HUES6 (cell line): ENCODE results near the gene TNS3.

Source experiments
- H3K27ac ChIP-seq: 2 replicates; pipeline ENCODE4 v1.7.0; 2013; ENCODE audit warnings: low read depth, mild to moderate bottlenecking, low read length, inconsistent platforms
- H3K27me3 ChIP-seq: 2 replicates; pipeline ENCODE4 v1.6.1; 2013; ENCODE audit warnings: low read length; ENCODE audit not compliant: control insufficient read depth, insufficient read depth
- H3K36me3 ChIP-seq: 2 replicates; pipeline ENCODE4 v1.6.1; 2013; ENCODE audit warnings: low read length; ENCODE audit not compliant: control insufficient read depth, insufficient read depth
- H3K4me1 ChIP-seq: 2 replicates; pipeline ENCODE4 v1.6.1; 2013; ENCODE audit warnings: low read length; ENCODE audit not compliant: control insufficient read depth, insufficient read depth
- H3K4me3 ChIP-seq: 2 replicates; pipeline ENCODE4 v1.5.1; 2013; ENCODE audit warnings: low read depth, low read length
- H3K9ac ChIP-seq: one replicate; pipeline ENCODE4 v1.6.1; 2013; ENCODE audit warnings: mild to moderate bottlenecking, low read length
- H3K9me3 ChIP-seq: 2 replicates; pipeline ENCODE4 v1.6.1; 2013; ENCODE audit warnings: low read depth, low read length; ENCODE audit not compliant: control insufficient read depth, insufficient read depth

The TNS3 gene

GRCh38 chr7:47500103-47500563, 81.8 kb downstream of the TNS3 start:
- Histone ChIP-seq H3K4me1 (peaks cover 52% of the 10 kb centered on the region), H3K27me3 (no peaks in the 10 kb centered on the region), H3K4me3 (no peak overlapping the region), H3K36me3 (no peaks in the 10 kb centered on the region), H3K9ac (no peak overlapping the region), H3K27ac (no peak overlapping the region), H3K9me3 (no peaks in the 10 kb centered on the region)

DNA sequence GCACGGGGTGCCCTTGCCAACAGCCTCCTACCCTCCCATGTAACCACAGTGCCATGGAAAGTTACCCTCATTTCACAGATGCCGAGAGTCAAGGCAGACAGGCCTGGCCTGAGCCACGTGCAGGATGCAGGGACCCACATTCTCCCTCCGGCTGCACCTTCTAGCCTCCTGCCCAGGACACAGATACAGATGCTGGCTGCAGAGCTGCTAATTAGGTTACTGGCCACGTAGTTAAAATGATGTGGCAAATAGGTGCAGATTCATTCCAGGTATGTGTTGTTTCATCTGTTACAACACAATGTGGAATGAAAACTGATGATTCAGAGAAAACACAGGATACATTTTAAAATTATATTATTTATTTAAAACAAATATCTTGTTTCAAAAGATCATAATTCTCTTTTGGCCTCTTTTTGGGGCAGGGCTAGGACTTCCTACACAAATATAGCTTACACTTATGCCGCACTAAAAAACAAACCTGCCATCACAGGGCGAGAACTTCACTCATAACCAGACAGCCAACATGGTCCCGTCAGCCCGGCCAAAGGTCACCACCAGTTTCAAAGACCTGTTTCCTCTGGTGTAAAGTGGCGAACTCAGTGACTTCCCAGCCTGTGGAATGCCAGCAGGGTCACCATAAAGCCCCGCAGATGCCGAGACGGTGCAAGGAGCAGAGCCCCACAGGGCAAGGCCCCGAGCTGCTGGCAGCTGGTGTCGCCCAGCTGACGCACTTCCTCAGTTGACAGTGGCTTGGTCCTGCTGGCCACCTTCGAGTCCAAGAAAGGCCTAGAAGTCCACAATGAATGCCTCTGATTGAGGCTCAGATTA, 83.5 kb downstream of the TNS3 start:
- no peak overlapping the region for H3K9ac ChIP-seq
- H3K4me1 ChIP-seq: peaks cover 59% of the 10 kb centered on the region
- H3K9me3 ChIP-seq: no peaks in the 10 kb centered on the region
- no peaks in the 10 kb centered on the region for H3K27me3 ChIP-seq
- no peak overlapping the region for H3K4me3 ChIP-seq
- H3K36me3 ChIP-seq: no peaks in the 10 kb centered on the region
- H3K27ac ChIP-seq: no peak overlapping the region

DNA sequence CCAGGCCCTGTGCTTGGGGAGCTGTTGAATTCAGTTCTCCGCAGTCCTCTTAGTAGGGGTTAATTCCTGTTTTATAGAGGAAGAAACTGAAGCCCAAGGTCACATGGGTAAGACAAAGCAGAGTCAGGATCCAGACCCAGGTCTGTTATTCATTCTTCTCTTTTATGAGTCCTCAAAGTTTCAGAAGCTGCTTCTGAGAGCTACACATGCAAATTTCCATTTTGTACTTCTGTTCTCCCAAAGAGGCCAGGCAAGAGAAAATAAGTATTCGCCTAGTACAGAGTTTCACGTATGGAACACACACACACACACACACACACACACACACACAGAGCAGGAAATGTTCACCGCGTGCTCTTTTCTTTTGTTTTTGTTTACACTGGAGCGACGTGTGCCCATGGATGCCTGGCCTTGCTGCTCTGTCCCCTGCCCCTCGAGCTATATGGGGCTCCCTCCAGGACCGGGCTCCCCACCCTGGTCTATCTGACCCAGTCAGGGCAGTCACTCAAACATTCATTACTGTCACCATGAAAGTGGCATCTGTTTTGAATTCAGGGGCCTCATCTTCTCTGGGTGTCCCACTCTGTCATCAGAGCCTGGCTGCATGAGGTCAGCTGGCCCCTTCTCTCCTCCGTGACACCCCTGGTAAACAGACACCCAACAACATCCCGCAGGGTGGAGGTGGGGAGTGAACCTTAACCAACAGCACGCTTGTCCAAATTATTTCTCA, 84.4 kb downstream of the TNS3 start:
- Histone ChIP-seq H3K9ac (no peak overlapping the region), H3K27me3 (no peaks in the 10 kb centered on the region), H3K36me3 (no peaks in the 10 kb centered on the region), H3K27ac (no peak overlapping the region), H3K4me3 (no peak overlapping the region), H3K4me1 (peaks cover 51% of the 10 kb centered on the region), H3K9me3 (no peaks in the 10 kb centered on the region)

- no peaks in the 10 kb centered on the region for H3K36me3 ChIP-seq
These were observed 85.2 kb downstream of the TNS3 start for GRCh38 chr7:47496666-47497065.

DNA sequence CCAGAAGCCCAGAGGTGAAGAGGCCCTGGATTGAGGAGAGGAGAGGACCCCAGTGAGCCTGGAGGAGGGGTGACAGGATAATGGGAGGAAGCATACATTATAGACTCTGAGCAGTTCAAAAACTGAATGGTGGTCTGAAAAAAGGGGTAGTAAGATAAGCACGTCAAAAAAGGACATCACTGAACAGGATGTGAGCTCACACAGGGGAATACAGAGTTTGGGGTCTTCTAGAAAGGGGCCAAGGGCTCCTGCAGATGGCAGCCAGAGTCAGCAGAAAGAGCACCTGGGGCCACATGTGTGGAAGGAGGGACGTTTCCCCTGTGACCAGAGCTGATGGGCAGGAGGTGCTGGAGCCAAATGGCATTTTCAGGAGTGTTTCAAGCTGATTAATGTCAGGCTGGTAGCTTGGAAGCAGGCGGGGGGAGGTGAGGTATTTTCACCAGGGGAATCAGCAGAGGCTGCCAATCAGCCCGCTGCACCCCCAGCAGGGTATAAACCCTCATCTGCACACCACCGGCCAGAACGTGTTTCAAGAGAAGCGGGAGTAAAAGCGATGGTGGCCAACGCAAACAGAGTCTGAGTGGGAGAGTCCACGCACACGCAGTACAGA, 85.8 kb downstream of the TNS3 start:
- H3K27ac ChIP-seq: no peak overlapping the region
- peaks cover 48% of the 10 kb centered on the region for H3K4me1 ChIP-seq
- no peaks in the 10 kb centered on the region for H3K36me3 ChIP-seq
- H3K9me3 ChIP-seq: no peaks in the 10 kb centered on the region
- H3K4me3 ChIP-seq: no peak overlapping the region
- no peak overlapping the region for H3K9ac ChIP-seq
- H3K27me3 ChIP-seq: no peaks in the 10 kb centered on the region

More at GRCh38 chr7:47496666-47497065, 85.2 kb downstream of the TNS3 start:
- Histone ChIP-seq H3K27me3 (no peaks in the 10 kb centered on the region), H3K4me1 (peaks cover 53% of the 10 kb centered on the region), H3K9me3 (no peaks in the 10 kb centered on the region), H3K27ac (no peak overlapping the region), H3K9ac (no peak overlapping the region), H3K4me3 (no peak overlapping the region)

GRCh38 chr7:47493976-47494911, 87.7 kb downstream of the TNS3 start:
- Histone ChIP-seq H3K36me3 (no peaks in the 10 kb centered on the region), H3K27ac (no peak overlapping the region), H3K4me1 (peaks cover 52% of the 10 kb centered on the region), H3K27me3 (no peaks in the 10 kb centered on the region), H3K9me3 (no peaks in the 10 kb centered on the region), H3K4me3 (no peak overlapping the region), H3K9ac (no peak overlapping the region)

DNA sequence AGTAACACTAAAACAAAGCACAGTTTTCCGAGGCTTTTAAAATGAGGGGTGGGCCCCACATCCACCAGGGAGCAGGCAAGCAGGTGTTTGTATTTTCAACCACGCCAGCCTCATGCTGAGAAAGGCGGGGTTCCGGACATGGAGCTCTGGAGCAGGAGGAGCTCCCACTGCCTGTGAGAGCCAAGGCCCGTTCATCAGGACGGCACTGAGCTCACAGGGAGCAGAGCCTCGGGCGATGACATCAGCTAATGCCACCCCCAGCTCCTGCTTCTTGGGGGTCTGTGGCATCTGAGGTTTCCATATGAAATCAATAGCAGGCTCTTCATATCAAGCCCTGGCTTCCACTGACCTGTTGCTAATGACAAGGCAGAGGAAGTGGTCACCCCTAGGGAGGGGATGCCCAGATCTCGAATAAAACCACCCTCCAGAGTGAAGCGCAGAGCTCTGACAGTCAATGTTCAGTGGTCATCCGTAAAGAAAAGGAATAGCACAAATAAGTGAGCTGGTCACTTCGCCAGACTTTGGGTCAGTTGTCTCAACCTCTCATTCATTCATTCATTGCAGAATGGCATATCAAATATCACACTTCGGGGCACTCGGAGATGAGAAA, 89.1 kb downstream of the TNS3 start:
- H3K27ac ChIP-seq: no peak overlapping the region
- no peaks in the 10 kb centered on the region for H3K36me3 ChIP-seq
- H3K9ac ChIP-seq: no peak overlapping the region
- no peaks in the 10 kb centered on the region for H3K27me3 ChIP-seq
- peaks cover 61% of the 10 kb centered on the region for H3K4me1 ChIP-seq
- H3K4me3 ChIP-seq: no peak overlapping the region
- H3K9me3 ChIP-seq: no peaks in the 10 kb centered on the region

DNA sequence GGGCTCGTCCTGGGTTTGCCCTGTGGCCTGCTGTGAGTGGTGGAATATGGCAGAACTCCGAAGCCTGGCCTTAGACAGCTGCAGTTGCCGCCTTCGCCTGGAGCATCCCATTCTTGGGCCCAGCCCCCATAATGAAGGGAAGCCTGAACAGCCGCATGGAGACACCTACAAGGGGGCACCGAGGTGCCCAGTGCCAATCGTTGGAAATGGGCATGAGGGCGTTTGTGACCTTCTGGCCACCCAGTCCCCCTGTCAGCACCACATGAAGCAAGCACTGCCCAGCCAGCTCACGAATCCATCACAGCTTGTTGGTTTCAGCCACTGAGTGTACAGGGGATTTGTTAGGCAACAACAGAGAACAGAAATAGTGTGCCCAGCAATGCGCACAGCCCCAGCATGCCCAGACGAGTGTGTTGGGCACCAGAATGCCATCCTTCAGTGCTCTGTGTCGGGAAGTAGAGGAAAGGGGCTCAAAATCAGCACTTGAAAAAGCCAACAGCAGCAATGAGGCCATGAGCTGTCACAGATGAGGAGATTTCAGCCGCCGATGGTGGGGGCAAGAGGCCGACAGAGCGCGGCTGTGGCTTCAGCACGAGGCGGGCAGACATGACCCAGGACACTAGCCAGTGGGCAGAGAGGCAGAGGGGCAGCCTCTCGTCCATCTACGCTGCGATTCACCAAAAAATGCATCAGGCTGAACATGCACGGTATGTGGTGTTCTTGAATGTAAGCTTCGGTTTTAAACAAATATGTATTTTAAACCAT, 91.2 kb downstream of the TNS3 start:
- H3K27me3 ChIP-seq: no peaks in the 10 kb centered on the region
- no peak overlapping the region for H3K9ac ChIP-seq
- H3K9me3 ChIP-seq: no peaks in the 10 kb centered on the region
- H3K4me1 ChIP-seq: peaks cover 52% of the 10 kb centered on the region
- H3K27ac ChIP-seq: no peak overlapping the region
- H3K4me3 ChIP-seq: no peak overlapping the region
- no peaks in the 10 kb centered on the region for H3K36me3 ChIP-seq

GRCh38 chr7:47489624-47490023, 92.3 kb downstream of the TNS3 start:
- no peaks in the 10 kb centered on the region for H3K27me3 ChIP-seq
- H3K9me3 ChIP-seq: peaks cover 8% of the 10 kb centered on the region
- H3K4me1 ChIP-seq: peaks cover 48% of the 10 kb centered on the region

More at GRCh38 chr7:47489624-47490023, 92.3 kb downstream of the TNS3 start:
- no peak overlapping the region for H3K4me3 ChIP-seq
- H3K36me3 ChIP-seq: no peaks in the 10 kb centered on the region
- H3K27ac ChIP-seq: no peak overlapping the region
- no peak overlapping the region for H3K9ac ChIP-seq
